ENCODE results near the gene NEU2. TPM values are rescaled to one million over a fixed set of nuclear protein-coding genes. Genes with fewer than 3 reads are reported as not detected.

NEU2 gene
- total RNA-seq, 4 donors from 2014 or later: not detected

DNA sequence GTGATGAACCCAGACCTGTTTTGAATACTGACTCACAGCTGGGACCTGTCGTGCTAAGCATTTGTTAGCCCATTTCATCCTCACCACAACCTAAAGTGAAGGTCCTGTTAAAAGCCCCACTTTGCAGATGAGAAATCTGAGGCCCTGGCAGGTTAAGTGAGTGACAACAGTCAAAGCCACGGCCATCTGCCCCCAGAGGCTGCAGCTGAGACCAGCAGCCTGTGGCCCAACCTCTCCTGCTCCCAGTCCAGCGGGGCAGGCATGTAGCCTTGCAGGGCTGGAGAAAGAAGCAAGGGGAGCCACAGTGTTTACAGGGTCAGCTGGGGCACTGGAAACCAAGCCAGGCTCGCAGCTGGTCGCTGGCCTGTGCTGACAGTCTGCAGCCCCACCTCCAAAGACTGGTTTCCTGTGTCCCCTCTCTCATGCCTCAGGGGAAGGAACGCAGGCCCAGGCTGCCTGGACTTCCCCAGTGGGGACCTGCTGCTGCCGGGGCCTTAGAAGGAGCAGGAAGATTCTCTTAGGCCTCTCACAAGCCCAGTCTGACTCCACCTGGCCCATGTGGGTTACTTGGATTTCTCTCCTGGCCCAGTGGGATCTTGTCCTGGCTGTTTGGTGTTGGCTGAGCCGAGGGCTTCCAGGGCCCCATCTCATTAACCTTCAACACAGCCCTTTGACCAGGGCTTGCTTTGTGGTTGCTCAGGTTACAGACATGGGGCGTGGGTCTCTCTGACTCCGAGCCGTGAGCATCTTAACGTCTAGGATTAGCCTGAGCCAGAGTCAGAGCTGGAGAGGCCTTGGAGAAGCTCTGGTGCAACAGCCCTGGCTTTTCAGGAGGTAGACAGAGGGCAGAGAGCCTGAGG is 29.3 kb downstream of the NEU2 start:
- Histone ChIP-seq H3K36me3 (no peaks in the 10 kb centered on the region), H3K27ac (peak overlapping the region in 1 of 3 donors; percentile 74), H3K4me1 (peaks cover 0 to 4% of the 10 kb centered on the region in 2 donors), H3K9me3 (no peaks in the 10 kb centered on the region), H3K27me3 (no peaks in the 10 kb centered on the region), H3K4me3 (replicated peaks in 1 of 3) (no peak overlapping the region)
- DNase-seq: peak; percentile 10 to 24
- TF ChIP-seq POLR2A (IDR thresholded peaks at IDR 0.05): no peak
- TF ChIP-seq, protein P1, sequence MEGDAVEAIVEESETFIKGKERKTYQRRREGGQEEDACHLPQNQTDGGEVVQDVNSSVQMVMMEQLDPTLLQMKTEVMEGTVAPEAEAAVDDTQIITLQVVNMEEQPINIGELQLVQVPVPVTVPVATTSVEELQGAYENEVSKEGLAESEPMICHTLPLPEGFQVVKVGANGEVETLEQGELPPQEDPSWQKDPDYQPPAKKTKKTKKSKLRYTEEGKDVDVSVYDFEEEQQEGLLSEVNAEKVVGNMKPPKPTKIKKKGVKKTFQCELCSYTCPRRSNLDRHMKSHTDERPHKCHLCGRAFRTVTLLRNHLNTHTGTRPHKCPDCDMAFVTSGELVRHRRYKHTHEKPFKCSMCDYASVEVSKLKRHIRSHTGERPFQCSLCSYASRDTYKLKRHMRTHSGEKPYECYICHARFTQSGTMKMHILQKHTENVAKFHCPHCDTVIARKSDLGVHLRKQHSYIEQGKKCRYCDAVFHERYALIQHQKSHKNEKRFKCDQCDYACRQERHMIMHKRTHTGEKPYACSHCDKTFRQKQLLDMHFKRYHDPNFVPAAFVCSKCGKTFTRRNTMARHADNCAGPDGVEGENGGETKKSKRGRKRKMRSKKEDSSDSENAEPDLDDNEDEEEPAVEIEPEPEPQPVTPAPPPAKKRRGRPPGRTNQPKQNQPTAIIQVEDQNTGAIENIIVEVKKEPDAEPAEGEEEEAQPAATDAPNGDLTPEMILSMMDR (IDR thresholded peaks at IDR 0.05): no peak
- 51 to 63% methylated on average over 4 to 11 of the region's 12 CpGs for WGBS, 2 donors
- intact Hi-C loops (cut with DNase I): no loop called here

DNA sequence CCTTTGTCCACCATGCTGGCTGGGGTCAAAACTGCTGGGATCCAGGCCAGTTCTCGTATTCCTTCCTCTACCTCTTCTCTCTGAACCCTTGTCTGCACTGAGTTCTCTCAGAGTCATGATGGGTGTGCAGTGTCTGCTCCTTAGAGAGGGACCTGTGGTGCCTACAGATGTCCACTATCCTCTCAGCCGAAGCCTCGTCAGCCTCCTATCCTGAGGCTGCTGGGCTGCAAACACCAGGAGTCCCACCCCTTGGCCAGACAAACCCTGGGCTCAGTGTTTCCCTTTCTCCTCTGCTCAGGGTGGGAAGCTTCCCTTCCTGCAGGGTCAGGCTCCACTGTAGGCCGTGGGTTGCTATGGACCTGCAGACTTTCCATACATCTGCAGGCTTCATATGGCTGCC is 30.0 kb downstream of the NEU2 start:
- no peak for DNase-seq
- peak overlapping the region in 1 of 3 donors; percentile 74 for H3K27ac ChIP-seq
- H3K4me1 ChIP-seq: peaks cover 0 to 4% of the 10 kb centered on the region in 2 donors
- no peaks in the 10 kb centered on the region for H3K36me3 ChIP-seq
- intact Hi-C loops (cut with DNase I): no loop called here
- H3K4me3 ChIP-seq (replicated peaks in 1 of 3): no peak overlapping the region
- H3K27me3 ChIP-seq: no peaks in the 10 kb centered on the region
- TF ChIP-seq POLR2A (IDR thresholded peaks at IDR 0.05): no peak
- TF ChIP-seq, protein P1 (IDR thresholded peaks at IDR 0.05): no peak
- no peaks in the 10 kb centered on the region for H3K9me3 ChIP-seq
- 86 to 88% methylated on average over 4 of the region's 4 CpGs for WGBS, 2 donors

DNA sequence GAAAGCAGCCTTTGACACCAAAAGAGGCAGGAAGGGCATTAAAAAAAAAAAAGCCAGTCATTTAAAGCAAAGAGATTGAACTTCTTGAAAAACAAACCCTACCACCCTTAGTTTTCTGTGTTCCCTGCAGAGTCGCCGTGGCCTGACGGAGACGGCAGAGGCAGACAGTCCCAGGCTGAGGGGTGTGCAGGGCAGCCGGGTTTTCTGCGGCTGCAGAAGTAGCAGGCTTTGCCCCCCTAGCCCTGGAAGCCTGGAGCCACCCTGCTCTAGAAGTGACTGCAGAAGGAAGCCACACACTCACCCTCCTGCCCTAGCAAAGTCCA is 30.4 kb downstream of the NEU2 start:
- 78 to 82% methylated on average over 6 of the region's 6 CpGs for WGBS, 2 donors
- Histone ChIP-seq H3K4me3 (replicated peaks in 1 of 3) (no peak overlapping the region), H3K27me3 (no peaks in the 10 kb centered on the region), H3K27ac (no peak overlapping the region), H3K9me3 (no peaks in the 10 kb centered on the region), H3K4me1 (peaks cover 0 to 4% of the 10 kb centered on the region in 2 donors), H3K36me3 (no peaks in the 10 kb centered on the region)
- DNase-seq: no peak
- TF ChIP-seq, protein P1 (IDR thresholded peaks at IDR 0.05): no peak
- TF ChIP-seq POLR2A (IDR thresholded peaks at IDR 0.05): no peak
- intact Hi-C loops (cut with DNase I): no loop called here

DNA sequence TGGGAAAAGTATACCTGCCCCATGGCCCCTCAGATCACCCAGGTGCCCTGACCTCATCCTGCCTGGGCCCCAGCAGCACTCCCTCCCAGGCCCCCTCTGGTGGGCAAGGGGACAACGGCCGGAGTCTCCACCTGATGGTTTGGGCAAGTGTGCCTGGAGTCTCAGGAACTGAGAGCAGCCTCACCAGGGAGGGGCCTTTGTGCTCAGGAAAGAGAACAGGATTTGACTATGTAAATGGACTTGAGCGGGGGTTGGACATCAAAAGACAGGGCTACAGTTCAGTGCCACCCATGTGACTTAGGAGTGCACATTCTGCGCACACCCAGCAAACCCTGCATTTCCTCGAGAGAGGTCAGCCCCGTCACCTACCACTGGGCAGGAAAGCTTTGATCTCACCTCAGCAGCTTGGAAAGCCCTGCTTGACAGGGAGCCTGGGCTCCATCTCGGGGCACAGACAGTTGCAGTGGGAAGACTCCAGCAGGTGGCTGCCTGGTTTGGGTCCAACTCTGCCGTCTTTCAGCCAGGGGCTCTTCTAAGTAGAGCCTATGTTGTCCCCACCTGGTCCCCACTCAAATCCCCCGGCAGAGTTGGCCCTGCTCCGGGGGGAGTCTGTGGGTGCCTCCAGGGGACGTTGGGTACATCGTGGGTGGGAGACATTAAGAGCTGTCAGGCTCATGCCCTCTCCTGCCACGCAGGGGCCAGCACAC is 30.9 kb downstream of the NEU2 start:
- H3K4me1 ChIP-seq: peaks cover 0 to 4% of the 10 kb centered on the region in 2 donors
- no peak overlapping the region for H3K27ac ChIP-seq
- H3K36me3 ChIP-seq: no peaks in the 10 kb centered on the region
- no peak overlapping the region for H3K4me3 ChIP-seq (replicated peaks in 1 of 3)
- no peaks in the 10 kb centered on the region for H3K27me3 ChIP-seq
- TF ChIP-seq, protein P1 (IDR thresholded peaks at IDR 0.05): no peak
- no peak for TF ChIP-seq POLR2A (IDR thresholded peaks at IDR 0.05)
- no peaks in the 10 kb centered on the region for H3K9me3 ChIP-seq
- DNase-seq: no peak
- intact Hi-C loops (cut with DNase I): no loop called here
- WGBS, 2 donors: 75 to 76% methylated on average over 3 to 11 of the region's 13 CpGs

DNA sequence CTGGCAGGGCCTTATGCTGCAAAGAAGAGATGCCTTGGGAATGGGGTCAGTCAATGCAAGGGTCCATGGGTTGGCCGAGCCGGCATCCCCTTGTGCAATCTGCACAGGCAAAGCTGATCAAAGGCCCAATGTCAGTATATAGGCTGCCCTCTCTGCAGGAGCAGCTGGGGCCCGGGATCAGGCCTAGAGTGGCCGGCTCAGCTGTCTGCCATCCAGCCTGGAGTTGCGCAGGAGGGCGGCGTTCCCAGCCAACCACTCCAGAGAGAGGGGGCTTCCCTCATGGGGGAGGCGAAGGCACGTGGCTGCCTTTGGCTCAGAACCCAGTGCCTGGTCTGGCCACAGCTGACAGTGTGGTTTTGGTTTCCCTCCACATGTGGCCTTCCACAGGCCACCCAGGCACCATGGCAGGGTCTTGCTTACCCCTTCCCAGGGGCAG is 31.5 kb downstream of the NEU2 start:
- Histone ChIP-seq H3K4me1 (peaks cover 0 to 4% of the 10 kb centered on the region in 2 donors), H3K36me3 (no peaks in the 10 kb centered on the region), H3K27me3 (no peaks in the 10 kb centered on the region), H3K27ac (no peak overlapping the region), H3K9me3 (no peaks in the 10 kb centered on the region), H3K4me3 (replicated peaks in 1 of 3) (no peak overlapping the region)
- no peak for DNase-seq
- TF ChIP-seq, protein P1 (IDR thresholded peaks at IDR 0.05): no peak
- TF ChIP-seq POLR2A (IDR thresholded peaks at IDR 0.05): no peak
- 80 to 90% methylated on average over 1 to 2 of the region's 9 CpGs for WGBS, 2 donors
- intact Hi-C loops (cut with DNase I): no loop called here

Data from thyroid gland (tissue), 4 donors.